ENCODE data around the gene PLA2G12B. TPM values are rescaled to one million over a fixed set of nuclear protein-coding genes. Genes with fewer than 3 reads are reported as not detected.
A peak's percentile ranks its signal among the peaks of the same experiment; 100 is the strongest.

The PLA2G12B gene
- total RNA-seq, 1 experiment from 2014 or later, result not detected

DNA sequence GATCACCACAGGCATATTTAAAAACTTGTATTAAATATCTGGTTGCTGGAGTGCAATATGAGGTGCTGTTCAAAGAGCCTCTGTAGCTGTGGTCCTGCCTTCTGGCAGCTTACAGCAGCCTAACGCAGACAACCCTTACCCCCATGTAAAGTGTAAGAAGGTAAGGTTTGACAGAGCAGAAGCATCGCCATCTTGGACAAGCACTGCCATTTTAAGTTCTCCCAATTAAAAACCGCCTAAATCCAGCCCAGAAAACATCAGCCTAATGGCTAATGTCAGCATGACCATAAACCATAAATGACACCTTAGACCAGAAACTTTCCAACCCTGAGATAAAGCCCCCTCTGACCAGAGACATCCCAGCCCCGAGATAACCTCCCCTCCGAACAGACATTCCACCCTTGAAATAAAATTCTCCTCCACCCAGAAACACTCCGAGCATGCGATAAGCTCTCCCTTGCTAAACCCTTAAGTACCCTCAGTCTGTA lies 66.4 kb downstream of the PLA2G12B start:
- POLR2A ChIA-PET (ENCODE audit: low non-redundant PET), result no interaction called here
- no peak for TF ChIP-seq EZH2 (IDR thresholded peaks at IDR 0.05; ENCODE audit: borderline replicate concordance, low read depth, low read length, poor library complexity, severe bottlenecking)
- TF ChIP-seq, protein P1, sequence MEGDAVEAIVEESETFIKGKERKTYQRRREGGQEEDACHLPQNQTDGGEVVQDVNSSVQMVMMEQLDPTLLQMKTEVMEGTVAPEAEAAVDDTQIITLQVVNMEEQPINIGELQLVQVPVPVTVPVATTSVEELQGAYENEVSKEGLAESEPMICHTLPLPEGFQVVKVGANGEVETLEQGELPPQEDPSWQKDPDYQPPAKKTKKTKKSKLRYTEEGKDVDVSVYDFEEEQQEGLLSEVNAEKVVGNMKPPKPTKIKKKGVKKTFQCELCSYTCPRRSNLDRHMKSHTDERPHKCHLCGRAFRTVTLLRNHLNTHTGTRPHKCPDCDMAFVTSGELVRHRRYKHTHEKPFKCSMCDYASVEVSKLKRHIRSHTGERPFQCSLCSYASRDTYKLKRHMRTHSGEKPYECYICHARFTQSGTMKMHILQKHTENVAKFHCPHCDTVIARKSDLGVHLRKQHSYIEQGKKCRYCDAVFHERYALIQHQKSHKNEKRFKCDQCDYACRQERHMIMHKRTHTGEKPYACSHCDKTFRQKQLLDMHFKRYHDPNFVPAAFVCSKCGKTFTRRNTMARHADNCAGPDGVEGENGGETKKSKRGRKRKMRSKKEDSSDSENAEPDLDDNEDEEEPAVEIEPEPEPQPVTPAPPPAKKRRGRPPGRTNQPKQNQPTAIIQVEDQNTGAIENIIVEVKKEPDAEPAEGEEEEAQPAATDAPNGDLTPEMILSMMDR (conservative IDR thresholded peaks at IDR 0.05; ENCODE audit: low read depth, low read length), result no peak
- no peaks in the 10 kb centered on the region for H3K36me3 ChIP-seq (ENCODE audit: insufficient read depth, low read length, poor library complexity, severe bottlenecking)
- BruUV-seq (replicated peaks), result no TSS peak
- no peaks in the 10 kb centered on the region for H3K27me3 ChIP-seq (replicated peaks; ENCODE audit: insufficient read depth, low read depth, low read length, poor library complexity)
- no peaks in the 10 kb centered on the region for H3K9me3 ChIP-seq (ENCODE audit: low read depth, low read length, poor library complexity, severe bottlenecking)
- no peak overlapping the region for H3K4me3 ChIP-seq (ENCODE audit: low read depth, low read length, poor library complexity, severe bottlenecking)
- peaks cover 16% of the 10 kb centered on the region for H3K4me1 ChIP-seq (ENCODE audit: insufficient read depth, low read length, poor library complexity, severe bottlenecking)
- no peak overlapping the region for H3K27ac ChIP-seq (ENCODE audit: low read depth, low read length, poor library complexity, severe bottlenecking)
- CTCF ChIA-PET, result no interaction called here
- intact Hi-C loops (cut with micrococcal nuclease; ENCODE audit: unreplicated experiment), result no loop called here
- no peak for DNase-seq (ENCODE audit: low spot score)

DNA sequence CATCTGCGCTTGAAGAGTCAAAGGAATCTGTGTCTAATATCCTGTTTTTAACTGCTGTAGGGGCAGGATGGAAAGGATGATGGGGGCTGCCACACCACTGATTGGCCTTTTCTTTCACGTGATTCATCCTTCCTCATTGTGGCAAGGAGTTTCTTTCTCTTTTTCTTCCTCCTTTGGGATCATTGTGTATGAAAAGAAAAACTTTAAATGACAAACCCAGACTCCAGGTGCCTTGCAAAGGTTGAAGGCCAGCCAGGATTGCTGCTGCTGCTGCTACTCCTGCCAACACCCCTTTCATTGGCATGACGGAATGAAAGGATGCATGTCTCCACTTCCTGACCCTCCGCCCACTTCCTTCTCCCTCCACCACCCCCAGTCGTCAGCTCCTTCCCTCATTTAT lies 67.6 kb downstream of the PLA2G12B start:
- no peak for TF ChIP-seq EZH2 (IDR thresholded peaks at IDR 0.05; ENCODE audit: borderline replicate concordance, low read depth, low read length, poor library complexity, severe bottlenecking)
- TF ChIP-seq, protein P1 (conservative IDR thresholded peaks at IDR 0.05; ENCODE audit: low read depth, low read length), result no peak
- peaks cover 16% of the 10 kb centered on the region for H3K4me1 ChIP-seq (ENCODE audit: insufficient read depth, low read length, poor library complexity, severe bottlenecking)
- CTCF ChIA-PET, result no interaction called here
- TSS peak; percentile 39 for BruUV-seq (replicated peaks)
- H3K36me3 ChIP-seq (ENCODE audit: insufficient read depth, low read length, poor library complexity, severe bottlenecking), result no peaks in the 10 kb centered on the region
- DNase-seq (ENCODE audit: low spot score), result no peak
- intact Hi-C loops (cut with micrococcal nuclease; ENCODE audit: unreplicated experiment), result no loop called here
- POLR2A ChIA-PET (ENCODE audit: low non-redundant PET), result no interaction called here
- H3K27me3 ChIP-seq (replicated peaks; ENCODE audit: insufficient read depth, low read depth, low read length, poor library complexity), result no peaks in the 10 kb centered on the region
- H3K27ac ChIP-seq (ENCODE audit: low read depth, low read length, poor library complexity, severe bottlenecking), result no peak overlapping the region
- no peaks in the 10 kb centered on the region for H3K9me3 ChIP-seq (ENCODE audit: low read depth, low read length, poor library complexity, severe bottlenecking)
- H3K4me3 ChIP-seq (ENCODE audit: low read depth, low read length, poor library complexity, severe bottlenecking), result no peak overlapping the region

DNA sequence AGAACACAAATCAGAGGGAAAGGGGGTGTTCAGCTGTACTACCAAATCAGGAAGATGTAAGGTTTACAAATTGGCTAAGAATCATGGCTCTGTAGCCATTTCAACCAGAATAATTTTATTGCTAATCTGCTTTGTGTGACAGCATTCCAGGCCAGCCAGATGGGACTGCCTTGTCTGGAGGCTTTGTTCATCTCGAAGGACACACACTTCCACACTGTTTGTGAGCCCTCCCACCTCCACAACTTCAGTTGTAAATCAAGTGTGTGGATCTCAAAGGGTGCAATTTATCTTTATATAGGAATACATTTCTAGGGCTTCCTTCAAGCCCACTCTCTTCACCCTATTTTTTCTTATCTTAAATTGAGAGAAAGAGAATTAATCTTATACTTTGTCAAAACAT lies 68.0 kb downstream of the PLA2G12B start:
- peak; percentile 5 for DNase-seq (ENCODE audit: low spot score)
- no peak overlapping the region for H3K4me3 ChIP-seq (ENCODE audit: low read depth, low read length, poor library complexity, severe bottlenecking)
- TF ChIP-seq, protein P1 (conservative IDR thresholded peaks at IDR 0.05; ENCODE audit: low read depth, low read length), result no peak
- no peak for TF ChIP-seq EZH2 (IDR thresholded peaks at IDR 0.05; ENCODE audit: borderline replicate concordance, low read depth, low read length, poor library complexity, severe bottlenecking)
- no peaks in the 10 kb centered on the region for H3K27me3 ChIP-seq (replicated peaks; ENCODE audit: insufficient read depth, low read depth, low read length, poor library complexity)
- no TSS peak for BruUV-seq (replicated peaks)
- ChIA-PET POLR2A (ENCODE audit: low non-redundant PET) (no interaction called here), CTCF (no interaction called here)
- H3K36me3 ChIP-seq (ENCODE audit: insufficient read depth, low read length, poor library complexity, severe bottlenecking), result no peaks in the 10 kb centered on the region
- intact Hi-C loops (cut with micrococcal nuclease; ENCODE audit: unreplicated experiment), result no loop called here
- H3K9me3 ChIP-seq (ENCODE audit: low read depth, low read length, poor library complexity, severe bottlenecking), result no peaks in the 10 kb centered on the region
- H3K4me1 ChIP-seq (ENCODE audit: insufficient read depth, low read length, poor library complexity, severe bottlenecking), result peaks cover 16% of the 10 kb centered on the region
- H3K27ac ChIP-seq (ENCODE audit: low read depth, low read length, poor library complexity, severe bottlenecking), result no peak overlapping the region
